SK-N-MC (cell line): Measurements from ENCODE around the gene WDR31.

ENCODE experiments used
- EZH2 ChIP-seq: fragments of 200-600 bp; sonication (generic); IDR thresholded peaks from one replicate; pipeline ENCODE4 v1.6.1; 2017; ENCODE audit warnings: antibody characterized with exemption
- FOXP2 ChIP-seq: optimal IDR thresholded peaks from 2 replicates; pipeline ENCODE3; 2011; ENCODE audit warnings: mild to moderate bottlenecking, moderate library complexity; ENCODE audit not compliant: insufficient read depth; ENCODE audit errors: extremely low read length, control extremely low read depth

DNA sequence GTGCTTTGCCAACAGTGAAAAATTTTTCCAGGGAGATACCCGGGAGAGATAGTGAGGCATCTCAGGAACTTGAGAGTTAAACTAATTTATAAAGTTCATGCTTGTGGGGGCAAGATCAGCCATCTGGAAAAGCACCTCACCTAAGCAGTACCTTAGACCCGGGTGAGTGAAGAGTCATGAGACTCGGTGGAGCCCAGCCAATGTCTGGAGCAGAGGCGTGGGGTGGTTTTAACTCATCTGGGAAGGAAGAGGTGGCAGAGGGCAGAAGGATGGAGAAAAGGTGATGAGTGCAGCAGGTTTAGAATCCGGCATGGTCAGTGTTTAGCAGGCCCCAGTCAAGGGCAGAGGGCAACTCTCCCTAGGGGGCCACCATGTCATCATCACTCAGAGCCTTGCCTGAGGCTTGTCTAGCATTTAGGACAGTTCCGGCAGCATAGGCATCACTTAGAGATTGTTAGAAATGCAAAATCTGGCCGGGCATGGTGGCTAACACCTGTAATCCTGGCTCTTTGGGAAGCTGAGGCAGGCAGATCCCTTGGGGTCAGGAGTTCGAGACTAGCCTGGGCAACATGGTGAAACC lies 32.6 kb downstream of the WDR31 start:
- TF ChIP-seq FOXP2 (no peak), EZH2 (no peak)
